GM12892 (cell line): Measurements from ENCODE around the gene GCNT1.
"Not testable (repeated sequence)": the region's sequence is repeated elsewhere in the genome, so short reads cannot be mapped to it uniquely, and the experiment has no call there.

Source experiments
- DNase-seq: peaks from one replicate; pipeline ENCODE4 v3.0.0; 2011; ENCODE audit not compliant: insufficient read length
- FAIRE-seq: peaks from 2 replicates; lab custom pipeline; 2011; peaks lifted over from hg19 to GRCh38; lab: Jason Lieb, UNC
- POLR2A ChIP-seq: IDR thresholded peaks from 2 replicates; pipeline ENCODE4 v1.6.1; 2011; ENCODE audit warnings: low read depth, low read length, control low read depth
- POLR2AphosphoS5 ChIP-seq: IDR thresholded peaks from 2 replicates; pipeline ENCODE4 v1.6.1; 2011; ENCODE audit warnings: low read depth, low read length, control low read depth
- TAF1 ChIP-seq: IDR thresholded peaks from 2 replicates; pipeline ENCODE4 v1.6.1; 2011; ENCODE audit warnings: low read depth, mild to moderate bottlenecking, control low read depth, low read length, borderline replicate concordance

GCNT1 gene

GRCh38 chr9:76466299-76466605 lies 7.3 kb downstream of the GCNT1 start:
- TF ChIP-seq TAF1 (no peak), POLR2AphosphoS5 (no peak), POLR2A (no peak)
- FAIRE-seq (no peak), DNase-seq (no peak)

- DNase-seq = no peak
- no peak for TF ChIP-seq POLR2AphosphoS5
- TF ChIP-seq POLR2A = no peak
- TF ChIP-seq TAF1 = no peak
- no peak for FAIRE-seq
These were observed 15.4 kb downstream of the GCNT1 start for GRCh38 chr9:76474419-76474818.

GRCh38 chr9:76475686-76476085 lies 16.7 kb downstream of the GCNT1 start:
- no peak for FAIRE-seq
- TF ChIP-seq TAF1 (no peak), POLR2A (no peak), POLR2AphosphoS5 (no peak)
- no peak for DNase-seq

- FAIRE-seq, DNase-seq: not testable (repeated sequence)
These were observed 18.8 kb downstream of the GCNT1 start for GRCh38 chr9:76477818-76478217.

- no peak for FAIRE-seq
- TF ChIP-seq POLR2AphosphoS5 (no peak), TAF1 (no peak), POLR2A (no peak)
- no peak for DNase-seq
These were observed 19.2 kb downstream of the GCNT1 start for GRCh38 chr9:76478226-76478625.

- FAIRE-seq, DNase-seq: not testable (repeated sequence)
These were observed 20.4 kb downstream of the GCNT1 start for GRCh38 chr9:76479337-76479736.

- TF ChIP-seq POLR2A = no peak
- TF ChIP-seq POLR2AphosphoS5 = no peak
- no peak for TF ChIP-seq TAF1
- FAIRE-seq (no peak), DNase-seq (no peak)
These were observed 27.2 kb downstream of the GCNT1 start for GRCh38 chr9:76486151-76486550.

GRCh38 chr9:76490249-76490990 lies 31.4 kb downstream of the GCNT1 start:
- FAIRE-seq (no peak), DNase-seq (no peak)
- TF ChIP-seq POLR2A (no peak), TAF1 (no peak), POLR2AphosphoS5 (no peak)

- FAIRE-seq = not testable (repeated sequence)
These were observed 32.1 kb downstream of the GCNT1 start for GRCh38 chr9:76491056-76491455.

GRCh38 chr9:76493496-76493895 lies 34.5 kb downstream of the GCNT1 start:
- not testable (repeated sequence) for FAIRE-seq, DNase-seq

More at GRCh38 chr9:76491056-76491455, 32.1 kb downstream of the GCNT1 start:
- not testable (repeated sequence) for DNase-seq

- DNase-seq (no peak), FAIRE-seq (no peak)
- TF ChIP-seq POLR2AphosphoS5 (no peak), TAF1 (no peak), POLR2A (no peak)
These were observed 41.1 kb downstream of the GCNT1 start for GRCh38 chr9:76500061-76500460.

- FAIRE-seq (no peak), DNase-seq (no peak)
- TF ChIP-seq TAF1 = no peak
These were observed 43.8 kb downstream of the GCNT1 start for GRCh38 chr9:76502746-76503145.

- no peak for TF ChIP-seq POLR2AphosphoS5
- TF ChIP-seq POLR2A = no peak
- no peak for TF ChIP-seq TAF1
- FAIRE-seq = no peak
- DNase-seq = no peak
These were observed 51.1 kb downstream of the GCNT1 start for GRCh38 chr9:76510041-76510440.
